ENCODE results near the gene MAFF.

The MAFF gene

DNA sequence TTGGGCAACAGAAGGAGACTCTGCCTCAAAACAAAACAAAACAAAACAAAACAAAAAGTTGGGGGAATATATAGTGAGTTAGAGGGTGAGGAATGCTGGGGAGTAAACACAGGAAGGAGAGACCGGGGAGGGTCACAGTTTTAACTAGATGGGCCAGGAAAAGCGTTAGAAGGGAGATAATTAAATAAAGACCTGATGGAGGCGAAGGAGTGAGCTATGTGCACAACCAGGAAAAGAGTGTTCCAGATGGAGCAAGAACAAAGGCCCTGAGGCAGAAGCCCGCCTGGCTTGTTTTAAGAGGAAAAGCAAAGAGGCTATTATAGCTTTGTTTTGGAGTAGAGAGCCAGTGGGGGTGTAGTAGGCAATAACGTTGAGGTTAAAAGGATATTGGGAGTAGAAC, 15.4 kb upstream of the MAFF start:
- no peak overlapping the region for H4K91ac ChIP-seq (ENCODE audit: low read depth, low read length)
- H2AFZ ChIP-seq (ENCODE audit: insufficient read depth, low read length, poor library complexity): no peak overlapping the region
- H3K4ac ChIP-seq (ENCODE audit: low read depth, low read length): no peak overlapping the region
- H3K9me3 ChIP-seq (ENCODE audit: insufficient read depth, low read depth, low read length): no peaks in the 10 kb centered on the region
- H3K79me1 ChIP-seq (ENCODE audit: low read length): peaks cover 11% of the 10 kb centered on the region
- H3K4me1 ChIP-seq (ENCODE audit: control insufficient read depth in 1 of 2, insufficient read depth in 2 of 2, low read length in 2 of 2): peaks cover under 1 to 3% of the 10 kb centered on the region in 2 experiments
- WGBS (ENCODE audit: extremely low coverage, insufficient coverage, insufficient read length): no CpG with 5 or more reads among the region's 5 CpGs
- H3K18ac ChIP-seq (ENCODE audit: low read length): no peak overlapping the region
- DNase-seq: peak; percentile 90 to 94
- H4K8ac ChIP-seq (ENCODE audit: low read depth, low read length): no peak overlapping the region
- no peak overlapping the region for H3K9ac ChIP-seq (ENCODE audit: low read length)
- no peaks in the 10 kb centered on the region for H3K27me3 ChIP-seq (ENCODE audit: insufficient read depth, low read length)
- H2BK12ac ChIP-seq (ENCODE audit: low read length): no peak overlapping the region
- no peak overlapping the region for H4K12ac ChIP-seq (ENCODE audit: low read depth, low read length)
- no peak overlapping the region for H3K23ac ChIP-seq (ENCODE audit: low read length)
- no peak overlapping the region for H2BK5ac ChIP-seq (ENCODE audit: low read depth, low read length, poor library complexity)
- no peak overlapping the region for H3K14ac ChIP-seq (ENCODE audit: low read length)
- peaks cover under 1% of the 10 kb centered on the region for H3K79me2 ChIP-seq (ENCODE audit: control insufficient read depth, insufficient read depth, low read length, poor library complexity)
- no peaks in the 10 kb centered on the region for H3K36me3 ChIP-seq (ENCODE audit: control insufficient read depth in 1 of 2, insufficient read depth in 2 of 2, low read length in 2 of 2)
- no peak overlapping the region for H3K4me3 ChIP-seq (ENCODE audit: low read depth, low read length)
- no peak overlapping the region for H2BK120ac ChIP-seq (ENCODE audit: insufficient read depth, low read length, poor library complexity)
- no peak overlapping the region for H3K27ac ChIP-seq (ENCODE audit: low read depth, low read length)
- H3K4me2 ChIP-seq (ENCODE audit: low read length): no peak overlapping the region
- H2AK5ac ChIP-seq (ENCODE audit: low read length): no peak overlapping the region

DNA sequence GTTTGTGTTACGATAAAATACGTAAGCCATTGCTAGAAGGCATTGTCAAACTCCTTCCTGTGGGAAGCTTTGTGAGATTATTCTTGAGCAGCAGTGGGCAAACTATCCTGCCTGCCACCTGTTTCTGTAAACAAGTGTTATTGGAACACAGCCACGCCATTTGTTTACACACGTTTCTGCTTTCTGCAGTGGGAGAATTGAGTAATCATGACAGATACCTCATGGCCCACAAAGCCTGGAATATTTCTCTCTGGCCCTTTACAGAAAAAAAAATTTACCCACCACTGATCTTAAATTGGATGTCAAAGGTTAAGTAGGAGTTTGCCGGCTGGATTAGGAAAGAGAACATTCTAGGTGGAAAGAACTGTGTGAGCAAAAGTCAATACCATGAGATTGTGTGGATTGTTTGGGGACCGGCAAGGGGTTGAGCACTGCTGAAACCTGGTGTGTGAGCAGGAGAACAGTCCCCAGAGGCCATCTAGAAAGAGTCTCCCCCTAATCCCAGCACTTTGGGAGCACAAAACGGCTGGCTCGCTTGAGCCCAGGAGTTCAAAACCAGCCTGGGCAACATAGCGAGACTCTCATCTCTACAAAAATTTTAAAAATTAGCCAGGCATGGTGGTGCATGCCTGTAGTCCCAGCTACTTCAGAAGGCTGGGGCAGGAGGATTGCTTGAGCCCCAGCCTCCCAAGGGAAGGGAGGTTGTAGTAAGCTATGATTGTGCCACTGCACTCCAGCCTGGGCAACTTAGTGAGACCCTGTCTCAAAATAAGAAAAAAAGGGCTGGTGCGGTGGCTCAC, 14.2 kb upstream of the MAFF start:
- H4K8ac ChIP-seq (ENCODE audit: low read depth, low read length): no peak overlapping the region
- H3K23ac ChIP-seq (ENCODE audit: low read length): no peak overlapping the region
- H4K91ac ChIP-seq (ENCODE audit: low read depth, low read length): no peak overlapping the region
- no peak overlapping the region for H3K18ac ChIP-seq (ENCODE audit: low read length)
- H4K12ac ChIP-seq (ENCODE audit: low read depth, low read length): no peak overlapping the region
- no peak overlapping the region for H2BK5ac ChIP-seq (ENCODE audit: low read depth, low read length, poor library complexity)
- peaks cover 0 to 3% of the 10 kb centered on the region in 2 experiments for H3K4me1 ChIP-seq (ENCODE audit: control insufficient read depth in 1 of 2, insufficient read depth in 2 of 2, low read length in 2 of 2)
- no peaks in the 10 kb centered on the region for H3K9me3 ChIP-seq (ENCODE audit: insufficient read depth, low read depth, low read length)
- peaks cover 8% of the 10 kb centered on the region for H3K79me1 ChIP-seq (ENCODE audit: low read length)
- H2AFZ ChIP-seq (ENCODE audit: insufficient read depth, low read length, poor library complexity): no peak overlapping the region
- no peak overlapping the region for H3K27ac ChIP-seq (ENCODE audit: low read depth, low read length)
- no peak overlapping the region for H2BK120ac ChIP-seq (ENCODE audit: insufficient read depth, low read length, poor library complexity)
- no peak overlapping the region for H3K14ac ChIP-seq (ENCODE audit: low read length)
- no peaks in the 10 kb centered on the region for H3K79me2 ChIP-seq (ENCODE audit: control insufficient read depth, insufficient read depth, low read length, poor library complexity)
- WGBS (ENCODE audit: extremely low coverage, insufficient coverage, insufficient read length): no CpG with 5 or more reads among the region's 10 CpGs
- no peak overlapping the region for H2AK5ac ChIP-seq (ENCODE audit: low read length)
- no peak overlapping the region for H3K4me2 ChIP-seq (ENCODE audit: low read length)
- H3K4me3 ChIP-seq (ENCODE audit: low read depth, low read length): no peak overlapping the region
- H2BK12ac ChIP-seq (ENCODE audit: low read length): no peak overlapping the region
- H3K36me3 ChIP-seq (ENCODE audit: control insufficient read depth in 1 of 2, insufficient read depth in 2 of 2, low read length in 2 of 2): no peaks in the 10 kb centered on the region
- no peaks in the 10 kb centered on the region for H3K27me3 ChIP-seq (ENCODE audit: insufficient read depth, low read length)
- H3K4ac ChIP-seq (ENCODE audit: low read depth, low read length): no peak overlapping the region
- DNase-seq: peak in 1 of 2 donors; percentile 81
- no peak overlapping the region for H3K9ac ChIP-seq (ENCODE audit: low read length)

GRCh38 chr22:38189104-38189503, 12.7 kb upstream of the MAFF start:
- no peak for DNase-seq
- Histone ChIP-seq H3K9me3 (ENCODE audit: insufficient read depth, low read depth, low read length) (no peaks in the 10 kb centered on the region), H2BK12ac (ENCODE audit: low read length) (no peak overlapping the region), H3K27me3 (ENCODE audit: insufficient read depth, low read length) (no peaks in the 10 kb centered on the region), H3K79me2 (ENCODE audit: control insufficient read depth, insufficient read depth, low read length, poor library complexity) (no peaks in the 10 kb centered on the region), H2BK5ac (ENCODE audit: low read depth, low read length, poor library complexity) (no peak overlapping the region), H3K23ac (ENCODE audit: low read length) (no peak overlapping the region), H3K4me3 (ENCODE audit: low read depth, low read length) (no peak overlapping the region), H3K79me1 (ENCODE audit: low read length) (peaks cover 5% of the 10 kb centered on the region), H4K91ac (ENCODE audit: low read depth, low read length) (no peak overlapping the region), H3K4me2 (ENCODE audit: low read length) (no peak overlapping the region), H2BK120ac (ENCODE audit: insufficient read depth, low read length, poor library complexity) (no peak overlapping the region), H2AFZ (ENCODE audit: insufficient read depth, low read length, poor library complexity) (no peak overlapping the region), H3K4me1 (ENCODE audit: control insufficient read depth in 1 of 2, insufficient read depth in 2 of 2, low read length in 2 of 2) (peaks cover 0 to 4% of the 10 kb centered on the region in 2 experiments), H4K8ac (ENCODE audit: low read depth, low read length) (no peak overlapping the region), H3K36me3 (ENCODE audit: control insufficient read depth in 1 of 2, insufficient read depth in 2 of 2, low read length in 2 of 2) (no peaks in the 10 kb centered on the region), H4K12ac (ENCODE audit: low read depth, low read length) (no peak overlapping the region), H3K9ac (ENCODE audit: low read length) (no peak overlapping the region), H2AK5ac (ENCODE audit: low read length) (no peak overlapping the region), H3K4ac (ENCODE audit: low read depth, low read length) (no peak overlapping the region), H3K14ac (ENCODE audit: low read length) (no peak overlapping the region), H3K27ac (ENCODE audit: low read depth, low read length) (no peak overlapping the region), H3K18ac (ENCODE audit: low read length) (no peak overlapping the region)
- 100% methylated on average over 1 of the region's 3 CpGs for WGBS (ENCODE audit: extremely low coverage, insufficient coverage, insufficient read length)

DNA sequence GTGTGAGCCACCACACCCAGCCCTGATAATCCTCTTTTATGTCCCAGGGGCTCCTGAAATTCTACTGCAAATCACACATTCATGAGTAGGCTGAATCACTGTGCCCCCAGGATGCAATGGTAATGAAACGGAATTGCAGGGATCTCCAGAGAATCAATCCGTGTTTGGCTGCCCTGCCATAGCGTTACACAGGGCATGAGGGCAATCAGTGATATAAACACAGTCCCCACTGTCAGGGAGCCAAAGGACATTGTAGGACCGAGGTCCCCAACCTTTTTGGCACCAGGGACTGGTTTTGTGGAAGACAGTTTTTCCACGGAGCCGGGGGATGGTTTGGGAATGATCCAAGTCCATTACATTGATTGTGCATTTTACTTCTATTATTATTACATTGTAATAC, 11.2 kb upstream of the MAFF start:
- H3K9me3 ChIP-seq (ENCODE audit: insufficient read depth, low read depth, low read length): no peaks in the 10 kb centered on the region
- no peak overlapping the region for H4K12ac ChIP-seq (ENCODE audit: low read depth, low read length)
- H4K91ac ChIP-seq (ENCODE audit: low read depth, low read length): no peak overlapping the region
- no peak overlapping the region for H3K18ac ChIP-seq (ENCODE audit: low read length)
- H3K9ac ChIP-seq (ENCODE audit: low read length): no peak overlapping the region
- H2BK120ac ChIP-seq (ENCODE audit: insufficient read depth, low read length, poor library complexity): no peak overlapping the region
- no peak overlapping the region for H2BK12ac ChIP-seq (ENCODE audit: low read length)
- peaks cover 0 to 4% of the 10 kb centered on the region in 2 experiments for H3K4me1 ChIP-seq (ENCODE audit: control insufficient read depth in 1 of 2, insufficient read depth in 2 of 2, low read length in 2 of 2)
- WGBS (ENCODE audit: extremely low coverage, insufficient coverage, insufficient read length): no CpG with 5 or more reads among the region's 6 CpGs
- no peak for DNase-seq
- H4K8ac ChIP-seq (ENCODE audit: low read depth, low read length): no peak overlapping the region
- H3K4me2 ChIP-seq (ENCODE audit: low read length): no peak overlapping the region
- H2BK5ac ChIP-seq (ENCODE audit: low read depth, low read length, poor library complexity): no peak overlapping the region
- no peak overlapping the region for H3K23ac ChIP-seq (ENCODE audit: low read length)
- no peak overlapping the region for H3K27ac ChIP-seq (ENCODE audit: low read depth, low read length)
- no peaks in the 10 kb centered on the region for H3K36me3 ChIP-seq (ENCODE audit: control insufficient read depth in 1 of 2, insufficient read depth in 2 of 2, low read length in 2 of 2)
- H3K4me3 ChIP-seq (ENCODE audit: low read depth, low read length): no peak overlapping the region
- no peak overlapping the region for H3K14ac ChIP-seq (ENCODE audit: low read length)
- peaks cover 3% of the 10 kb centered on the region for H3K79me1 ChIP-seq (ENCODE audit: low read length)
- H2AFZ ChIP-seq (ENCODE audit: insufficient read depth, low read length, poor library complexity): no peak overlapping the region
- H3K4ac ChIP-seq (ENCODE audit: low read depth, low read length): no peak overlapping the region
- no peaks in the 10 kb centered on the region for H3K79me2 ChIP-seq (ENCODE audit: control insufficient read depth, insufficient read depth, low read length, poor library complexity)
- H2AK5ac ChIP-seq (ENCODE audit: low read length): no peak overlapping the region
- H3K27me3 ChIP-seq (ENCODE audit: insufficient read depth, low read length): no peaks in the 10 kb centered on the region
